HG02943 (cell line): Measurements from ENCODE around the gene SLC1A2.

ENCODE experiments used
- ATAC-seq: cut with Tn5 transposase; IDR thresholded peaks from one replicate; pipeline ENCODE4 v1.9.1; 2021; ENCODE audit warnings: mild to moderate bottlenecking, low read depth, moderate library complexity; ENCODE audit not compliant: unreplicated experiment

Gene SLC1A2

DNA sequence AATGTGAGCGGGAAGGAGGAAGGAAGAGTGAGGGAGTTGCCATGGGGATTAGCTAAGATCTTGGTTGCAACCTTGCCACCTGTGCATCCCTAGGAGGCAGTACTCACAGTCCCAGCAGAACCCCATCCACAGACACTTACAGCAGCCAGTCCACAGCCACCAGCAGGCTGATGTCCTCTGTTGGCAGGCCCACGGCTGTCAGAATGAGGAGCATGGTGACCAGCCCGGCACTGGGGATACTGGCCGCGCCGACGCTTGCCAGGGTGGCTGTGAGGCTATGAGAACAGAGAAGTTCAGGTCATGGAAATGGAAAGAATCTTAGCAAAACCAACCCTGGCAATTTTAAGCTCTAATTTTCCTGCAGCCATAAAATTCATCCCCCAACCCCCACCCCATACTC, 138.6 kb downstream of the SLC1A2 start:
- no peak for ATAC-seq

- no peak for ATAC-seq
Measured at GRCh38 chr11:35277827-35278226, 141.5 kb downstream of the SLC1A2 start.

DNA sequence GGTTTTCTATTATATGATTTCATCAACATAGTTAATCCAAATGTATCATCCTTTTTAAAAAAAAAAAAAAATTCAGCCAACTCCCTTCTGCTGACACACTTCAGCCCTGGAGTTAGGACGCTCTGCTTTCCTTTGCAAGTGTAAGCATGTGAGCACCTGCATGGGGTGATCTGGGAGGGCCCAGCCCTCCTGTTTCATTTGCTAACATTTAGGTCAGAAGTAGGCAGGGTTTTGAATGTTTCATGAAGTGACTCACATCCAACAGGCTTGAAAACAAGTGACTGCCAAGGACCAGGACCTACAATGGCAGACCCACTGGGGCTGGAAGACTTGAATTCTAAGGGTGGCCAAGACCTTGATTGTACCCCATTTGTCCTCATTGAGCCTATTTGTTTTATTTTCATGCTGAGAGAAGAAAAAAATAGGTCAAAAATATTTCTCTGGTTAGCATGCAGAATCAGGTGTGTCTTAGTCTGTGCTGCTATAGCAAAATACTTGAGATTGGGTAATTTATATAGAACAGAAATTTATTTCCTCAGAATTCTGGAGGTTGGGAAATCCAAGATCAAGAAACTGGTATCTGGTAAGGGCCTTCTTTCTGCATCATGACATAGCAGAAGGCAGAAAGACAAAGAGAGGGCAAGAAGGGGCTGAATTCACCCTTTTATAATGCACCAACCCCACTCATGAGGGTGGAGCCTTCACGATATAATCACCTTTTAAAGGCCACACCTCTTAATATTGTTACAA, 142.8 kb downstream of the SLC1A2 start:
- ATAC-seq = no peak

DNA sequence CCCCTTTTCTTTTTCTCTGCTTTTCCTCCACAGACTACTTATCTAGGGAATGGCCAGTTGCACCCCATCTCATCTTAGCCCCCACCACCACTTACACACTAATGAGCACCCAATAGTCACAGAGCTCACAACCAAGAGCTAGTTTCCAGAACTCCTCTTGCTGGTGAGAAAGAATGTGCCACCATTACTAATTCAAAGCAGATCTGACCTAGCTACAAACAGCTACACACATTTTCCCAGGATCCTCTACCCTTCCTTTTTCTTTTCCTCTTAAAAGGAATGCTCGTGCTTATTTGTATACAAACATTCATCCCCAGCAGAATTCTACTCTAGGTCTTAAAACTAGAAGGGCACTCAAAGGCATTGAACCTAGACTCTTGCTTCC, 143.6 kb downstream of the SLC1A2 start:
- no peak for ATAC-seq

DNA sequence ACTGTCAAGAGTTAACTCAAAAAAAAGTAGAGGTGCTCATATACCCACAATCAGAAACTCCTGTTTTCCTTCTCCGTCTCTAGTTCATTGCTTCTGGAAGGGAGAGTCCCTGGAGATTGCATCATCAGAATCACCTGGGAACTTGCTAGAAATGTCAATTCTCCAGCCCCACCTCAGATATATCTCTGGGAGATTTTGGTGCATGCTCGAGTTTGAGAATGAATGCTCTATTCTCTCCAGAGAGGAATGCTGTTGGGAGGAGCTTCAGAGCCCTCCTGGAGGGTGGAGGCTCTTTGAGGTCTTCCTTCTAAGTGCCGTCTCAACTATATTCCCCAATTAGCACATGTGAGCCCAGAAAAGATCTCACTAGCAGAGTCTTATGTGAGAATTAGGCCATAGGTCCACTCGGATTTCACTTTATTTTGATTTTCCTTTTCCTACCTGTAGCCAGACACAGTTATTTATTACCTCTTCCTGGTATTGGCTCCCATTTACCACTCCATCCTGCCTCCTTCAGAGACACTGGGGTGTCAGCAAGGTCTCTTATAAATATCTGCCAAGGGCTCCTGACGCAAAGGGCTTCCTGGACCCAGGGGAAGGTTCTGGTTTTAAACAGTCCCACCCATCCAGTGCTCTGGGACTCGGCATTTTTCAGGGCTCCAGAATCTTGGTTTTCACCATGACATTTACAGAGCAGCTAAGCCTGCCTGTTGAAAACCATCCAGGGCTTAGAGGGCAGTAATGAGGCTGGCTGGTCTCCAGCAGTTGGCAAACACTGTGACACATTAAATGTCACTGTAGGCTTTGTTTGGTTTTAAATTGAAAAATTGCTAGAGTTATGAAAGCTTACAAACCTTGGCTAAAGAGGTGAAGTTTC, 144.2 kb downstream of the SLC1A2 start:
- no peak for ATAC-seq

DNA sequence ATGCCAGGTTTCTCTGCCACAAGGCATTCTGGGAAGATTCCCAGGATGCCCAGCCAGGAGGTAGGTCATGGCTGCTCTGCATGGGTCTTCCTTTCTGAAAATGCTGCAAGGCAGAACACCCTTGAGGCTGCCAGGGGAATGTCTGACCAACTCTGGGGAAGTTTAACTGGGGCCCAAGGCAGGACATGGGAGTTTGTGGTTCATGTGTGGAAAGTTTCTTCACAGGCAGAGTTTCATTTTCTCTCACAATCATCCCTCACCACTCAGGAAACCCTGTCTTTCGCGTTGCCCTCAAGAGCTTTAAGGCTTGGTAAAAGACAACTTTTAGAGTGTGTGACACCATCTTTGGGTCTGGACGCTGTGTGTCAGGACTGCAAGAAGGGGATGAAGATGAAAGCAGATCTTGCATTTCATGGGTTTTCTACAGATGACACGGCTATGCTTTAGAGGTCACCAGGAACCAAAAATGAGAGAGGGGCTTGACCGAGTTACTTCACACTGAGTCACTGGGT, 146.9 kb downstream of the SLC1A2 start:
- ATAC-seq = peak; percentile 81

- ATAC-seq = no peak
Measured at GRCh38 chr11:35271031-35271430, 148.3 kb downstream of the SLC1A2 start.

DNA sequence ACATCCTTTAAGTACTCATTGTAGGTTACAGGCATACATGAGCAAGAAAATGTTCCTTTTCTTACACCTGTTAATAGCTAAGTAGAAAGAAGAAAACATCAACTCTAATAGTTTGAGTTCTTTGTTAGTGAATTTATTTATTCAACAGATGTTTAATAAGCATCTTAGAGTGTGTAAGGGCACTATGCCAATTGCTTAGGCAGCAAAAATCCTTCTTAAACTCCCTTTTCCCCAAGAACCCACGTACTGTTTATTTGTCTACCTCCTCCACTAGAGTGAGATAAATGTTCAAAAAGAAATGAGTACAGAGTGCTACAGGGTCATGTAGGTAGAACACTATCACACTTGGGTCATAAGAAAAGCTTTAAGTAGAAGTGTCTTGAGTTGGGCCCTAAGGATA, 149.0 kb downstream of the SLC1A2 start:
- no peak for ATAC-seq

DNA sequence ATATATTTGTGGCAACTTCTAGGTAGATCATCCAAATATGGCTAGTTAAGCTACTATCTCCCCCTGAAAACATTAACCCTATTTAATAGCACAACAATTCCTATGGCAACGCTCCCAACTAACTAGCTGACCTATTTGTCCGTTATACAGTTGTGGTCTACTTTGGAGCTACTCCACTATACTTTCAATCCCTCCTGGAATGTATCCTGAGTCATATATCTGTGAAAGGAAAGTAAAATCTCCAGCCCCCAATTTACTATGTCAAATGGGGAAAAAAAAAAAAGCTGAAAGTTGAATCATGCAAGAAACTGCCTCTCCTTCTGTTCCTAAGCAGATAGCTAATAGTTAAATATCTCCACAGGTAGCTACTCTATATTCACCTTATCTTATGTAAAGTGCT, 151.9 kb downstream of the SLC1A2 start:
- no peak for ATAC-seq

- no peak for ATAC-seq
Measured at GRCh38 chr11:35265755-35266454, 153.5 kb downstream of the SLC1A2 start.

GRCh38 chr11:35262735-35263134, 156.6 kb downstream of the SLC1A2 start:
- no peak for ATAC-seq

GRCh38 chr11:35262056-35262455, 157.3 kb downstream of the SLC1A2 start:
- ATAC-seq = no peak

DNA sequence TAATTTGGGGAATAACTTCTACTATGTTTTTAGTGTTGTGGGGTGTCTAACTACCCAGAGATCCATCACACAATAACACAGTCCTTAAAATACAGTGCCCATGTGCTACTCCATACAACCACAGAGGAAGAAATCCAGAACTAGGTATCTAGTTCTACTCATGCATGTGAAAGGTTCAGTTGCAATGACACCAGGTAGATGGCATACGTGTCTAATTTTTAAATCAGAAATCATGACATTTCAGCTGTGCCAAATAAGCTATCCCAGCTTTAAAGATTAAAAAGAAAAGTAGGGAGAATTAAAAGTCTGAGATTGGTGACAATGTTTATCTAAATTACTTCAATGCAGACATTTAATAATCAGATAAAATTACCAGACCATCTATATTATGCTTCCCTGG, 158.2 kb downstream of the SLC1A2 start:
- ATAC-seq = no peak

DNA sequence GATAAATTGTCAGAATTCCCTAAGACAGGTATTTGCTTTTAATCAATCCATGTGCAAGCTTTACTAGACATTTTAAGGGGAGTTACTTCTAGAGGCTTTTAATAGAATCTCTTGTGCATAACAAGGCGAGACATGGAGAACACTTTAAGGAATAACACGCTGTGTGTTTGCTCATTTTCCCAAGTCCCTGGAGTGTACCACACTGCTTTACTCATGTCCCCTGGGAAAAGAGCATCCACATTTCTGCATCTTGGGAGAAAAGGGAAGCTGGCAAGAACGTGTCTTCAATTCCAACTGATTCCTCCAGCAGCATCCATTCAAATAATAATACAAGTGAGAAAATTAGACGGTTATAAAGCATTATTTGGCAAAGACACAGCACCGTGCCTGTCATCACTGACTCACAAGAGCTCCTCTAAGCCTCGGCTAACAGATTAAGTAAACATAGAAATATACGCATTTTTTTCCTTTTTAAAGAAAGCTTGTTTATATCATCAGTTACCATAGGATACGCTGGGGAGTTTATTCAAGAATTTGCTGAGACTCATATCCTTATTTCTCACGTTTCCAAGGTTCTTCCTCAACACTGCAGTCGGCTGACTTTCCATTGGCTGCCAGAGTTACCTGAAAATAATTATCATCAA, 158.9 kb downstream of the SLC1A2 start:
- no peak for ATAC-seq

- no peak for ATAC-seq
Measured at GRCh38 chr11:35259529-35259928, 159.8 kb downstream of the SLC1A2 start.

DNA sequence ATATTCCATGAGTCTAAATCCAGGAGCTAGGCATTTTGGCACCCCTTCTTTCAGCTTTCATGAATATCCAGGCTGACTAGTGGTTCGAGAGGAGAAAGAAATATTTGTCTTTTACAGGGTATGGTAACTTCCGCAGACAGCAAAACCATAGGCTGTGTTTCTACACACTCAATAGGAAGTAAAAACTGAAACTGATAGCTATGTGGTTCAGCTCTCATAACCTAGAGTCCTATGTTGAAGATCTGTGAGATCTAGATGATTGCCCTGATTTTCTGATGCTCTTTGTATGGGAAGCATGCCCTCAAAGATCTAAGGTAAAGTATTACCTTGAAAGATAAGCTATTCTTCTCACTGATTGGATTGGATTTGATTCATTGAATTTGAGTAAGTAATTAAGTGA, 162.1 kb downstream of the SLC1A2 start:
- ATAC-seq = peak; percentile 95

DNA sequence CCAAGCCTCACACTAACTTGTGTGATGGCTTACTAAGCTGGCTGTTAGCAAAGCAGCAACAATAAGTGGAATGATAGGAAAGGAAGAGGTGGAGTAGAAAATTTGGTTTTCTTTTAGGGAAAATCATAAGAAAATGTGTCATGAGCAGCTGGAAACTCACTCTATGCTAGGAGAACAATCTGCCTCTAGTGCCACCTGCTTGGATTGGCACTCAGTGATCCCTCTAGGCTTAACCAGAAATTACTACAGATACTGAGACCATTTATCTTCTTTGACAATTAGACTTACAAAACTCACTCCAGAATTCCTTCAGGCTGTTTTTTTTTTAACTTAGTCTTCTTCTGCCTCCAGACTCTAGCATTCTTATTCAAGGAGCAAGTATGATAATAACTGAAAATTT, 163.1 kb downstream of the SLC1A2 start:
- ATAC-seq = no peak

GRCh38 chr11:35255514-35255913, 163.8 kb downstream of the SLC1A2 start:
- no peak for ATAC-seq

GRCh38 chr11:35253237-35253636, 166.1 kb downstream of the SLC1A2 start:
- no peak for ATAC-seq

DNA sequence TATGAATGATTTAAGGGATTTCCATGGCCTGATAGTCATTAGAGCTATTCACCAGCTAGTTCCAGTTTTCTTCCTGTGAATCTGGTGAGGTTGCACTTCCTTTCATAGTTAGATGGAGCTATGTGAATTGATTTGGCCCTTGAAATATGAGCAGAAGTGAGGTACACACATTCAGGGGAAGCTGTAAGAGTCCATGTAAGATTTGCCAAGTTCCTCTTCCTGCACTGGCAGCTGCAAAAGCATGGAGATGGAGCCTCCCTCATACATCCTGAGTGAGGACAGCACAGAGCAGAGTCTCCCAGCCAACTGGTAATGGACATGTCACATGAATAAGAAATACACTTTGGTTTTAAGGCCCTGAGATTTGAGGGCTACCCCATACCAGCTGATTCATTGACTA, 168.7 kb downstream of the SLC1A2 start:
- ATAC-seq = no peak

DNA sequence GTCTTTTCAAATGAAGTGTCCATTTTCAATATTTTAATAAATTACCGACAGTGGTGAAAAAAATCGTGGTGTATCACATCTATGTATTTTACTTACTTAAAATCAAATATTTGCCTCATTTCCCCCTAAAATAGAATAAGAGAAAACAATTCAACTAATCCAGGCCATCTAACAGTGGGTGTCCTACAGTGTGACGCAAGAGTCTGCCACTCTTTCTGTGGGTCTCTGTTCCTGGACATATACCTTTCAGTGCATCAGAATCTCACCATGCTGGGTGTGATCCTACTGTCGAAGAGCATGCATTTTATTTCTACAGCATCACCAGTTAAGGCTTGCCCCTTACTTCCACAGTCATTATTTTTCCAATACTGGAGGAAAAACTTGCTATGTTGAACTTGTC, 169.2 kb downstream of the SLC1A2 start:
- no peak for ATAC-seq
